Retina (tissue), 1 donor: ENCODE measurements around the gene MTMR2.

ENCODE experiments used
- DNase-seq: peaks from one replicate; pipeline ENCODE4 v3.0.0-alpha.2; 2016

The MTMR2 gene

DNA sequence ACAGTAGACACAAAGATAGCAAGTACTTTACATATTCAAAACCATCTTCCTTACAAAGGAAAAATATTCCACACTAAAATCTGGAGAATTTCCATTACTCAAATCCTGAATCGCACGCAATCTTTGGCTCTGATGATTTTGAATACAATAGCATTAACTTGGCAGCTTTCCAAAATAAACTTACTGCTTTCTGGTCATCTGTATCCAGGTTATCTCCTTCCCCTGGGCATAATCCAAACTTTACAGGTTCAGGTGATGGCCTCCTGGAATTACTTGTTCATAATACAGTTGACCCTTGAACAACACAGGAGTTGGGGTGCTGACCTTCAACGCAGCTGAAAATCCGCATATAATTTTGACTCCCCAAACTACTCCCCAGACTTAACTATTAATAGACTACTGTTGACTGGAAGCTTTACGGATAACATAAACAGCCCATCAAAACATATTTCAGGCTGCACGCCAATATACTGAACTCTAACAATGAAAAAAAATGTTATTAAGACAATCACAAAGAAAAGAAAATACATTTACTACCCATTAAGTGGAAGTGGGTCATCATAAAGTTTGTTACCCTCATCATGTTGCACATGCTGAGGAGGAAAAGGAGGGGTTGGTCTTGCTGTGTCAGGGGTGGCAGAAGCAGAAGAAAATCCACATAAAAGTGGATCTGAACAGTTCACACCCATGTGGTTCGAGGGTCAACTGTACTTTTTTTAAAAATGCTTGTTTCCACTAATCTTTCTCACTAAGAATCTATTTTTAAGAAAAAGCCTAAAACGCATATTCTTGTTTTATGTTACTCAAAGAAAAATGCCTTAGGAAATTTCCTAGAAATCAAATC lies 6.5 kb downstream of the MTMR2 start:
- DNase-seq = no peak

DNA sequence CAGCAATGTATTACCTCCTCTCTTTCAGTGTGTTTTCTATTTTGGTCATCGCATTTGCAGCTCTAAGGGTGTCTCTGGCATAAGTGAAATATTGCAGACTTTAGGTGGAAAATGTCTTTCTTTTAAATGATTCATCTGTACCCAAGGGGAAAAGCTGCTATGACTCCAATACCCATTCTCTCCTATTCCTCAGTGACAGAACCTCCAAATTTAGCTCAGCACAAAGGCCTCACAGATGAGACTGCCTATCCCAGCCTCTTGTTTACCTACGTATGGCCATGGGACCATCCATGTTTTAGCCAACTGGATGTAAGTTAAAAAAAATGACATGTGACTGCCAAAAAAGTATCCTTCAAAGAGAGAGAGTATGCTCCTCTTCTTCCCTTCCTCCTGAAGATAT lies 7.9 kb downstream of the MTMR2 start:
- DNase-seq = no peak

DNA sequence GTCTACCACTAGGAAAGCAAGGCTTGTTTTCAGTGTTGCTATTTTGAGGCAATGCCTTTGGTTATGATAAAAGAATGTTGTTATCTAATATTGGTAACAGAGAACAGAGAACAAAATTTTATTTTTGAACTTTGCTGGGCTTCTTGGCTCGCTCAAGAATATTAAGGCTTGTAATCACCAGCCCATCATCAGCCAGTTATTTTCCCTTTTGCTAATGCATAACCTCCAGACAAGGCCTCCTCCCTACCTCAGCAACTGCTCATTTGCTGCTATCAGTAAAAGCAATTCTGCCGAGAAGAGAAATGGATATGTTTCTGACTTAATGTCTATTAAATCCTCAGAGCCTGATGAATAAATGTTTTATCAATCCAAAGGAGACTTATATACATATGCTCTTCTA lies 8.9 kb downstream of the MTMR2 start:
- no peak for DNase-seq

DNA sequence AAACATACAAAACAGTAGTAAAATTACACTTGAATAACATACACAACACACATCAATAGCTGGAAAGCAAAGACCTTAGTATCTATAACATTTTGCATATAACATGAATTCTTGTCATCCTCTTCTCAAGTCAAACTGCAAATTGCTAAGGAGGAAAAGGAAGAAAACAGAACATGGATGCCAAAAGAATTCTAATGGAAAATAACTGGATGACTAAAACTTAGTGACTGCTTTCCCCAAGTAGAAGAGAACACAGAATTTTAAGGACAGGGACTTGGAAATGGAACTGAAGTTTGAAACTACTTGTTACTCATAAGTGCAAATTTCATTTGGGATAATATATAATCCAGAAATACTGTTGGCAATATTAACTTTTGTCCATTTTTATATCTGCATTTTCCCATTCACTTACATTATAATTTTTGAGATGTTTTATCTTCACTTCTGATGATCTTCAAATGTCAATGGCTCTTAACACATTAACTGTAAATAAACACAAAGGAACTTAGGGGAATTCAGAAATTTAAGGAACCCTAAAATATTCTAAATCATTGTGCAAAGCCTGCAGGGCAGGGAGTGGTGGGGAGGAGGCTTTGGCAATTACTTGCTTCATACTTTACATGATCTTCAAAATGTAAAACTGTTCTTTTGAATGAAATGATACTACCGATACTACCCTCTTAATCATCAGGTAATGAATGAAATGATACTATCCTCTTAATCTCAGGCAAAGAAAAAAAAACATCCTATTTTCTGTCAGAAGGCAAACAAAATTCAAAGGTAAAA lies 9.9 kb downstream of the MTMR2 start:
- no peak for DNase-seq

DNA sequence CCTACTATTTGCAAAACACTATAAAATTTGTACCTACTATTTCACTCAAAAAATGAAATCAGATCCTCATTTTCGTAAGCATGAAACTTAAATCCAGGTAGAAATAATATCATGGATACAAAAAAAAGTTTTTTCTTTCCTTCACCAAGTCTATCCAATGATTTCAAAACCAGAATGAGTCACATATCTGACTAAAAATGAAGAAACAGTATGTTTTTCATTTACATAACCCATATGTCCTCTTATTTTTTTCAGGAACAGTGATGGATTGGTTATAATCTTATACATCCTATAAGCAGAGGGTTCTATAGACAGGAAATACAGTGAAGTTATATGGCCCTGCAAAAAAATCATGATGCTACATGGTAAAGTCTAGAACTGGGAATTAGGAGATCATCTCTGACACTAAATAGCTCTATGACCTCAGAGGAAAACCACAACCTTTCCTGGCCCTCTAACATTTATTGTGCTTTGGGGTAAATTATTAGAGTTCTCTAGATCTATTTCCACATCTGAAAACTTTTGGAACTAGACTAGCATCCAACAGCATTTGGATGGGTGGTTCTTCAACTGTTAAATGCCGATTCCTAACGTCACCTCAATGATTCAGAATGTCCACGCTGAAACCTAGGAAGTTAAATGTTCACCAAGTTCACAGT lies 10.9 kb downstream of the MTMR2 start:
- DNase-seq = no peak

DNA sequence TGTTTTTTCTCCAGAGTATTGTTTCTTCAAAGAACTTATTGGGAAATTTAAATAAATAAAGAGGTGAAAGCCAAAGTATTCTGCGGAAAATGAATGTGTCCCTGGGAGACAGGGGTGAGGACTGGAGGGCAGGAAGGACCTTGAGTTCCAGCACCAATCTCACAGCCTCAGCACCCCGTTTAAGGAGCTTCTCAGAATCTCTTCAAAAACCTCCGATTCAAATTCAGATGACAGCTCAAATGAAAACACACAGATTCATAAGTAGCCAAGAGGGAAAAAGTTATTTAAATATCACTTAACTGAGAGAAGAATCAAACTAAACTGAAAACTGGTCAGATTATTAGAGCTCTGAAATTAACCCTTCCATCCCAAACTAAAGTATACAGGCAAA lies 12.5 kb downstream of the MTMR2 start:
- no peak for DNase-seq

DNA sequence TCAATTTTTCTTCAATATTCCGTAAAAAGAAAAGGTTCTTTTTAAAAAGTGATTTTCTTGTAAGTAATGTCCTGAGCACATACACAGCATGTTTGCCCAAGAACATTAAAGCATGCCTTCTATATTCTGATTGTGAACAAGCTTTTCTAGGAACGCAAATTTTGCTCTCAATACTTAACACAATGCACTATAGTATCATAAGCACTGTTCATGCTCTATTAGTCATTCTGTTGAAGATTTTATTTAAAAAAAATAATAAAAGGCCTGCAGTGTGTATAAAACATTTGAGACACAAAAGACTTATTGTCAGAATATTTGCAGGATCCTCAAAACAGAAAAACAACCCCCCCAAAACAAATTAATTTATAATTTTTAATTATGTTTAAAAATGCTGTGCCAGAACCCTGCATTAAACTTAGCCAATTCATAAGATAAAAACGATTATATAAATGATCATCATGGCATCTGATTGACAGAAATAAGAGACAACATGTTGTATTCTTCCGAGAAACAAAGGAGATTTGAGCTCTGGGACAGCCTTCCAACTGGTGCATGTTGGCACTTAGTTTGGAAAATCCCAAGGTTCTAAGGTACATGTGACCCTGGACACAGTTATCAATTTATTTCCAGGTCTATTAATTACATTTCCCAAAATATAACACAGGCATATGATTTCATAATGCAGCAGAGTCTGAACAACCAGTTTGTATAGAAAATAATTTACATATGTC lies 13.1 kb downstream of the MTMR2 start:
- no peak for DNase-seq

DNA sequence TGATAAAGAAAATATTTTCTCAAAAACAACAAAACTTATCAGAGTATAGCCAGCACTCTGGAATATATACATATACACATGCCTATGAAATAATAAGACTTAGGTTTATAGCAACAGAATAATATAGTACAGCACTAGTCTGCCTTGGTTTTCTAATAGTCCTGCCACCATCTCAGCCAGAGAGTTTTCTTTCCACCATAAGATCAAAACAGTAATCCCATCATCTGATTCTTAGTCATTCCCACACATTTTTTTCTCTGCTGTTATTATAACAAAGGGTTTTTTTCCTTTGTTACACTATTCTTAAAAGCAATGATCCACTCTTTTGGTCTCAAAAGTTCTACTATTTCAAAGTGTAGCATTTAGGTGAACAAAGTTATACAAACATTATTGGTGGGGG lies 15.1 kb downstream of the MTMR2 start:
- DNase-seq = no peak

DNA sequence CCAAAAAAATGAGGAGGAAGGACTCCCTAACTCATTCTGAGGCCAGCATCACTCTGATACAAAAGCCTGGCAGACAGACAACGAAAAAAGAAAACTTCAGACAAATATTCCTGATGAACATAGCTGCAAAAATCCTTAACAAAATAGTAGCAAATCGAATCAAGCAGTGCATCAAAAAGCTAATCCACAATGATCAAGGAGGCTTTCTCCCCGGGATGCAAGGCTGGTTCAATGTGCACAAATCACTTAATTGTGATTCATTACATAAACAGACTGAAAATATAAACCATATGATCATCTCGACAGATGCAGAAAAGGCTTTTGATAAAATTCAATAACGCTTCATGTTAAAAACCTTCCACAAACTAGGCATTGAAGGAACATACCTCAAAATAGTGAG lies 16.4 kb downstream of the MTMR2 start:
- no peak for DNase-seq

DNA sequence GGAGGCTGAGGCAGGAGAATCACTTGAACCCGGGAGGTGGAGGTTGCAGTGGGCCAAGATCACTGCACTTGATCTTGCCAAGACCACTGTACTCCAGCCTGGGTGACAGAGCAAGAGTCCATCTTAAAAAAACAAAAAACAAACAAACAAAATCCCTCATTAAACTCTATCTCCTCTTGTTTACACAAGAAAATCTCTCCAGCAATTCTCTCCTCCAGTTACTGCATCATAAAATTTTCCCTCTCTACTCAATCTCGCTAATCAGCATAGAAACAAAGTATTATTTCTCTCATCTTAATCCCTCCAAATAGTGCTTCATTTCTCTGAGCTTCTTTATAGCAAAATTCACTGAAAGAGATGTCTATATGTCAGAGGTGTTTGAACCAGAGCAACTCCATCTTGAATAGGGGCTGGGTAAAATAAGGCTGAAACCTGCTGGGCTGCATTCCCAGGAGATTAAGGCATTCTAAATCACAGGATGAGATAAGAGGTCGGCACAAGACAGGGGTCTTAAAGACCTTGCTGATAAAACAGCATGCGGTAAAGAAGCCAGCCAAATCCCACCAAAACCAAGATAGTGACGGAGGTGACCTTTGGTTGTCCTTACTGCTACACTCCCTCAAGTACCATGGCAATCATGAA lies 19.8 kb downstream of the MTMR2 start:
- DNase-seq = no peak

GRCh38 chr11:95898782-95899181 lies 25.1 kb downstream of the MTMR2 start:
- DNase-seq = no peak

GRCh38 chr11:95897731-95898130 lies 26.2 kb downstream of the MTMR2 start:
- DNase-seq = no peak

- DNase-seq = no peak
Measured at GRCh38 chr11:95895815-95896214, 28.1 kb downstream of the MTMR2 start.

DNA sequence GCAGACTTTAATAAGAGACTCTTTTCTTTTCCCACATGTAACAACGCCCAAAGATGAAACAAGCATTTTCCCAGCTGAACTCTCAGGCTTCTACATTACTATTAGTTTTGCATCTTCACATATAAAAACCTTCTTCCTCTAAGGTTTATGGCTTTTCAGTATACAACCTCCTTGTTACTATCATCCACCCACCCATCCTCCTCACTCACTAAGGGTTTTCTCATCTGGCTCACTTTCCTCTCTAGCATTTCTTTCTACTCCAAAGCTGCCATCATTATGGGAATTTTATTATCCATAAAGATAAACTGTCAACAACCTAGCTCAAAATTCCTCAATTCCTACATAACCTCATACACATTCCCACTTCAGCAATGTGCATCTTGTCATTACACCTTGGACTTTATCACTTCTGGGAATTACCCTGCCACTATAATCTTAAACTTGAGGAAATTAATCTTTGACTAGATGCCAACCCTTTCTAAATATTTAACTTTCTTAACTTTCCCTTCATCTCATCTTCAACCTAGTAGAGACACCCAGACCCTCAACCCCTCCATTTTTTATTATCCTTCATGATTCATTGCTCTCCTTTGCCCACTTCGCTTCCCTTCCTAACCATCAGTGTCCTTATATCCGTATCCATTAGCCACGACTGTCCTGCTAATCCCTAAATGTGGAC lies 30.9 kb downstream of the MTMR2 start:
- no peak for DNase-seq

DNA sequence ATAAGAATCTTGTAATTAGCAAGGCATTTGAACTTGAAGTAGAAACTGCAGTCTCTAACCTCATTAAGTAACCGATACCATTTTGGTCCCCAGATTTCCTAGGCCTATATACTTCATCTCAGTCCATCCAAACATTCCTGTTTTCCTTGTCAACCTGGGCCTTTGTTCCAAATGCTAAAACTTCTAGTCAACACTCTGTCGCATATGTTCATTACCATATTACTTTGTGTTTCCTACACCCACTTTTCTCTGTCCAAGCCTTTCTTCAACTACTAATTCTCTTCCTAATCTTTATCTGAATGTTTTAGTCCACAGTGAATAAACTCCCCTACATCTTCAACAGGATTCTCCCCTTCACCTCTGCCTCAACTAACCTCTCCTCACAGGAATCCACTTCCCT lies 31.4 kb downstream of the MTMR2 start:
- DNase-seq = no peak

GRCh38 chr11:95891423-95892170 lies 32.3 kb downstream of the MTMR2 start:
- no peak for DNase-seq

- no peak for DNase-seq
Measured at GRCh38 chr11:95888852-95889251, 35.1 kb downstream of the MTMR2 start.

- DNase-seq = no peak
Measured at GRCh38 chr11:95888439-95888838, 35.5 kb downstream of the MTMR2 start.

DNA sequence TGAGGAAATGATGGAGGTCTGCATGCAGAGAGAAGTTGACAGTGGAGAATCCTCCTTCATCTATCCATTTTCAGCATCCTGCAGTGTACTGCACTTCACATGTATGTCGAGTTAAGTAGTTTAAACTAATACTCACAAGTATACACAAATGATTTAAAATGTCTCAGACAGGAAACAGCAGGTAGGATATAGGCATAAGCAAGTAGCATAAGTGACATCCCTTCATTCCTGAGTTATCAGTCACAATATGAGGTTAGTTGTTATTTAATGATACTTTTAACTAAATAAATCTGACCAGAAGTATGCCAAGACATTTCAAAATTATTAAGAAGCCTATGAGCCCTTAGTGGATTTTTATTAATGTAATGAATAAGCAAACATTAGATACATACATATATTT lies 37.4 kb downstream of the MTMR2 start:
- DNase-seq = no peak

DNA sequence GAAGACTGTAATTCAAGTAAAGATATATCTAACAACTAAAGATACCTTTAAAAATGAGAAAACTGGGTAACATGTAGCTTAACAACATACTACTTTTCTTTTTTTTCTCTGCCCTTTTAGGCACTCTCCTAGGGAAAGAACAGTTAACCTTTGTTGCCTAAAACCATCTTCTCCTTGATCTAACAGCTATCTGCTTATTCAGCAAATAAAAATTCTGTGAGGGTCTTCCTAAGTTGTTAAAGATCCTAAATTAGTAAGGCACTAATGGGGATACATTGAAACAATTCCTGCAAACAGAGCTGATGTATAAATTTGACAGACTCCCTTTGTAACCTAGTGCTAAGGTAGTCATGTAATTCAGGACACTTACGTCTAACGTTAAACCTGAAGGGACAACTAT lies 39.1 kb downstream of the MTMR2 start:
- no peak for DNase-seq

- DNase-seq = no peak
Measured at GRCh38 chr11:95884376-95884775, 39.5 kb downstream of the MTMR2 start.
